H54 (cell line): ENCODE results near the gene UCN3.
A peak's percentile ranks its signal among the peaks of the same experiment; 100 is the strongest.

Experiments used
- DNase-seq: peaks from one replicate; pipeline ENCODE4 v3.0.0; 2011; ENCODE audit warnings: low spot score, mixed read lengths; ENCODE audit not compliant: insufficient read length
- FAIRE-seq: peaks from 3 replicates; lab custom pipeline; 2011; peaks lifted over from hg19 to GRCh38; lab: Jason Lieb, UNC
- POLR2A ChIP-seq: IDR thresholded peaks from 2 replicates; pipeline ENCODE4 v1.6.1; 2011; ENCODE audit warnings: low read depth, mild to moderate bottlenecking, low read length

Gene UCN3

GRCh38 chr10:5411941-5412276, 47.1 kb downstream of the UCN3 start:
- TF ChIP-seq POLR2A = no peak
- DNase-seq (no peak), FAIRE-seq (no peak)

DNA sequence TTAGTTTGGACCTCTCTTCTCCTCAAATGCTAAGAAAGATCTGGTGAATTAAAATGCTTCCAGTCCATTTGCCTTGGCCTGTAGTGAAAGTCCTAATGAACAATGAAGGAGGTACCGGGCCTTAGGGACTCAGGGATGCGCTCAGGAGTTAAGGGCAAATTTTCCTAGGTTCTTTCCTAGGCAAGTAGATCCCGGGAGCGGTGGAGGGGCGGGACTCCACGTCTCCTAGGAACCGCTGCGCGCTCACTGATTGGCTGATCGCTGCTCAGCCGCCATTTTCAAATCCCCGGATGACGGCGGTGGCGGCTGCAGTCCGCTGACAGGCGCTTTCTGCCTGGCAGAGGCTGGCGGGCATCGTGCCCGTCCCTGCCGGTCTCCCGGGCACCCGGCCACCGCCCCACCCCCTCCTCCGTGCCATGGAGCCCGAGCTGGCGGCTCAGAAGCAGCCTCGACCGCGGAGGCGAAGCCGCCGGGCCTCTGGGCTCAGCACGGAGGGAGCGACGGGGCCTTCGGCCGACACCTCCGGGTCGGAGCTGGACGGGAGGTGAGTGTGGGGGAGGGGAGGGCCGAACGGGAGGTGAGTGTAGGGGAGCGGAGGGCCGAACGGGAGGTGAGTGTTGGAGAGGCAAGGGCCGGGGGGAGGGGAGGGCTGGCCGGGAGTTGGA, 47.6 kb downstream of the UCN3 start, which contains the start of gene NET1:
TSS of gene NET1 (plus strand) at position 281 of the 665 bp plus-strand sequence. CDS start at position 417, 136 bp downstream.
- peak; percentile 56 for TF ChIP-seq POLR2A

DNA sequence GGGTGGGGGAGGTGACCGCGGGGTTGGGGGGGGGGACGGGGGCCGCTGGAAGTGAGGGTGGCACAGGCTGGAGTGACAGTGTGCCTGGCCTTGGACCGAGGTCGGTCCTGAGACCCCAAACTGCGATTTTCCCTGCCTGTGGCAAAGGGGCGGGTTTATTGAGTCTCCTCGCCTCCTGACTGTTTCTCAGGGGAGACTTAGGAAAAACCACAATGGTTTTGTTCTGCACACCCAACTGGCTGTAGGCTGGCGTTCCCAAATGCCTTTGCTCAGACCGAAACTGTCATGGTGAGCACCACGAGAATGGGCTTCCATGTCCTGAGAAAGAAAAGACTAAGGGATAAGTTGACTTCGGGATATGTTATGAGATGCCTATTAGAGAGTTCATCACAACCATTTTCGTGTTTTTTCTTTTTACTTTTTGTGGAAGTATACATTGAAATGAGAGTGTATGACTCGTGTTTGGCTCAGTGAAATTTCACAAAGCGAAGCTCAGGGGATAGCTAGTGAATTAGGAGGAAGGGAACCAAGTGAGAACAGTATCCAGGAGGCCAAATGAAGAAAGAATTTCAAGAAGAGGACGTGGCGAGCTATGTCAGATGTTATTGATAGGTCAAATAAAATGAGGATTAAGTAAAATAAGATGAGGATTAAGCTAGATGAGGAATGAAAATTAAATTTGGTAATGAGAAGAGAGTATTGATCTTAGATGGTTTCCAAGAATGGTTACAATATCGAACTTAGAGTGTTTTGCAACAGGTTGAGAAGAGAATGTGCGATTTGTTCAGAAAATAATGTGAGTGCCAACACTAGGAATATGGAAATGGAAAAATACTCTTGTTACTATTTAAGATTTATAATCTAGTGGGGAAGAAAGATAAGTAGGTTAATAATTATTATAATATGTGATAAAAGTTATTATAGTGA, 48.5 kb downstream of the UCN3 start:
- peak; percentile 77 for FAIRE-seq

More for the DNA sequence above, 47.6 kb downstream of the UCN3 start, which contains the start of gene NET1:
- DNase-seq (peak; percentile 70), FAIRE-seq (peak; percentile 71)

DNA sequence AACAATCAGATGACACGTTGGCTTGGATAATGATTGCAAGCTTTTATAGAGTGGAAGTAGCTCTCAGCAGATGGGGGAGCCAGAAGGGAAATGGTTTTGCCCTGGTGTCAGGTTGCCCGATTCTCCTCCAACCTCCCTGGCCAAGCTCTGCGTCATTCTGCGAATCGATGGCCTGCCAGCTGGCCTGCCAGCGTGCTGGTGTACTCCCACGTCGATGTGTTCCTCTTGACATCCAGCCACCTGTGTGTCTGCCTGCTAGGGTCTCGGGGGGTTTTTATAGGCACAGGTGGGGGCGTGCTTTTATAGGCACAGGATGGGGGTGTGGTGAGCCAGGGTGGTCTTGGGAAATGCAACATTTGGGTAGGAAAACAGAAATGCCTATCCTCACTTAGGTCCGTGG, 52.2 kb downstream of the UCN3 start:
- FAIRE-seq = no peak
- no peak for TF ChIP-seq POLR2A
- DNase-seq = no peak

More for the DNA sequence above, 48.5 kb downstream of the UCN3 start:
- DNase-seq = peak; percentile 23
- no peak for TF ChIP-seq POLR2A

DNA sequence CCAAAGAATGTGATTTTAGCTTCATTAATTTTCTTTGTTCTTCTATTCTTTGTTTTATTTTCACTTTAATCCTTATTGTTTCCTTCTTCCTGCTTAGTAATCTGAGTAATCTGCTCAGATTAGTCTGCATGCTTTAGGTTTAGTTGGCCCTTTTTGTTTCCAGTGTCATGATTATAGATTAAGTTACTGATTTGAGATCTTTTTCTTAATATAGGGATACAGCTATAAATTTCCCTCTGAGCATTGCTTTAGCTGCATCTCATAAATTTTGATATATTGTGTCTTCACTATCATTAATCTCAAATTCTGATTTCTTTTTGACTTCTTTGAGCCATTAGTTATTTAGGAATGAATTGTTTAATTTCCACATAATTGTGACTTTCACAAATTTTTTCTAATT, 53.8 kb downstream of the UCN3 start:
- TF ChIP-seq POLR2A = no peak
- no peak for FAIRE-seq
- no peak for DNase-seq

DNA sequence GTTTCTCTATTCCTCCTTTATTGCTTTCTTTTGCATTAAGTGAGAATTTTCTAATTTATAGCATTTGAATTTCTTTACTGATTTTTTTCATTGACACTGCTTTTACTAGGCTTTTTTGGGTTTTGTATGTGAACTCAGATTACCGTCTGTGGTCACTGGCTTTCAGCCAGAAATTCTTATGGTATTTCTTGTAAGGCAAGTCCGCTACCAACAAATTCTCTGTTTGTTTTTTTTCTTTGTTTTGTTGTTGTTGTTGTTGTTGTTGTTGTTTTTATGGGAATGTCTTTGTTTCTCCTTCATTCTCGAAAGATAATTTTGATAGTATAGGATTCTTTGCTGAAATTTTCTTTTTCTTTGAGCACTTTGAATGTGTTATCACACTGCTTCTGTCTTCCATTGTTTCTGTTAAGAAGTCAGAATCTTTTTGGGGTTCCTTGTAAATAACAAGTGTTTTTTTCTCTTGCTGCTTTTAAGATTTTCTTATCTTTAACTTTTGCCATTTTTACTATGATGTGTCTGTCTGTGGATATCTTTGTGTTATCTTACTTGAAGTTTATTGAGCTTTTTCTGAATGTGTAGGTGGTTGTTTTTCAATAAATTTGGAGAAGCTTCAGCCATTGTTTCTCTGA, 54.8 kb downstream of the UCN3 start:
- TF ChIP-seq POLR2A = no peak
- FAIRE-seq (no peak), DNase-seq (no peak)

DNA sequence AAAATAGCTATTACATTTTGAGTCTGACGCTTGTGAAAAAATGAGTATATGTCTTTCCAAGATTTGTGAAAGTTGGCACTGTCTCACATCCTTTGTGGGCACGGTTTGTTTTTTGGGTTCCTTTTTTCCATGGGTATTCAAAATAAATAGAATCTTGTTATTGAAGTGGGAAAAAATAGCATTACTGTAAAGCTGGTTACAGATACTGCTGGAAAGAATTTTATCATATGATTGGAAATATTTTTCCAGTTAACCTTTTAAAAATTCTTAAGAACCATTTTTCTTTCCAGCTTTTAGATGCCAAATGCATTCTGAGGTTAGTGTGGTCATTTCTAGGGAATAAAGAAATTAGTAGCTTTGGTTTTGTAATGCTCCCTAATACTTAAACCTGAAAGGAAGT, 59.0 kb downstream of the UCN3 start:
- DNase-seq (no peak), FAIRE-seq (no peak)
- TF ChIP-seq POLR2A = no peak
